Measurements from ENCODE around the gene PDLIM5. TPM values are rescaled to one million over a fixed set of nuclear protein-coding genes. Genes with fewer than 3 reads are reported as not detected.

The PDLIM5 gene
- total and polyA plus RNA-seq, 2 of the 8 experiments (the other 6 are each of a cell fraction or from before 2014, with no cell fraction given) = 37.3 to 62.1 TPM

DNA sequence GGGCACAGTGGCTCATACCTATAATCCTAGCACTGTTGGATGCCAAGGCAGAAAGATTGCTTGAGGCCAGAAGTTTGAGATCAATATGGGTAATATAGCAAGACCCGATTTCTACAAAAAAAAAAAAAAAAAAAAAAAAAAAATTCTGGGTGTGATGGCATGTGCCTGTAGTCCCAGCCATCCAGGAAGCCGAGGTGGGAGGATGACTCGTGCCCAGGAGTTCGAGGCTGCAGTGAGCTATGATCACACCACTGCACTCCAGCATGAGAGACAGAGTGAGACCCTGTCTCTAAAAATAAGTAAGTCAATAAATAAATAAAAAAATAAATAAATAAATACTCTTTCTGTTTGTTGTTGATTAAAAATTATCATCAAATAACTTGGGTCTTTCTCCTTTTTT lies 243.6 kb downstream of the PDLIM5 start:
- H3K4me2 ChIP-seq (ENCODE audit: insufficient read depth in 1 of 2, low read depth in 2 of 2, low read length in 2 of 2) = no peak overlapping the region
- H2BK15ac ChIP-seq (ENCODE audit: low read length) = no peak overlapping the region
- no peak overlapping the region for H4K5ac ChIP-seq (ENCODE audit: insufficient read length, low read depth, low read length)
- no peak for FAIRE-seq
- H2BK120ac ChIP-seq (replicated peaks; ENCODE audit: low read depth, low read length) = no peak overlapping the region
- H4K91ac ChIP-seq (replicated peaks; ENCODE audit: insufficient read length, low read length) = no peak overlapping the region
- no peaks in the 10 kb centered on the region for H3K23me2 ChIP-seq (ENCODE audit: low read depth, low read length)
- H3K56ac ChIP-seq (replicated peaks; ENCODE audit: insufficient read length, low read depth, low read length) = no peak overlapping the region
- TF ChIP-seq CHD1 (IDR thresholded peaks at IDR 0.05; ENCODE audit: low read depth, low read length) (no peak), POLR2AphosphoS5 (IDR thresholded peaks at IDR 0.05; ENCODE audit: low read depth, low read length) (no peak), EP300 (IDR thresholded peaks at IDR 0.05; ENCODE audit: borderline replicate concordance in 1 of 2, low read depth in 2 of 2, low read length in 2 of 2) (no peak), TAF7 (optimal IDR thresholded peaks at IDR 0.05; ENCODE audit: borderline replicate concordance, low read depth, low read length) (no peak)
- no peaks in the 10 kb centered on the region for H3K9me3 ChIP-seq (ENCODE audit: insufficient read depth in 2 of 2, low read depth in 1 of 2, low read length in 1 of 2)
- no peak overlapping the region for H4K8ac ChIP-seq (ENCODE audit: extremely low read depth, insufficient read depth, low read length)
- no peak overlapping the region for H3K18ac ChIP-seq (ENCODE audit: extremely low read depth, low read length)
- no peak overlapping the region for H2BK20ac ChIP-seq (ENCODE audit: low read length)
- ChIA-PET POLR2A (ENCODE audit: partially characterized antibody) (no interaction called here), CTCF (ENCODE audit: partially characterized antibody) (interaction anchor here (0.6 kb wide), 1 partner anchor 178 kb away, joined by 4 read pairs; no protein-coding TSS in a partner anchor)
- H3K79me2 ChIP-seq (ENCODE audit: control insufficient read depth in 1 of 2, insufficient read depth in 2 of 2, low read length in 2 of 2) = no peaks in the 10 kb centered on the region
- no peak overlapping the region for H3K23ac ChIP-seq (ENCODE audit: insufficient read length)
- H3K14ac ChIP-seq (ENCODE audit: insufficient read length) = no peak overlapping the region
- no peaks in the 10 kb centered on the region for H4K20me1 ChIP-seq (replicated peaks in 1 of 2; ENCODE audit: control insufficient read depth in 1 of 2, insufficient read depth in 2 of 2, low read length in 2 of 2)
- H3K9ac ChIP-seq (replicated peaks in 1 of 4; ENCODE audit: extremely low read depth in 1 of 4, low read depth in 3 of 4, low read length in 3 of 4) = no peak overlapping the region
- H3K79me1 ChIP-seq (ENCODE audit: low read depth, low read length) = no peaks in the 10 kb centered on the region
- H3K4ac ChIP-seq (replicated peaks; ENCODE audit: insufficient read length, low read depth, low read length) = no peak overlapping the region
- 80% methylated on average over 4 of the region's 4 CpGs; no CpG with 5 or more reads in 1 of the 2 experiments for WGBS, 2 experiments (ENCODE audit: extremely low coverage in 1 of 2, insufficient coverage in 1 of 2, insufficient read length in 1 of 2, insufficient replicate concordance in 2 of 2, low coverage in 1 of 2, low lambda C conversion rate in 2 of 2, missing lambda C conversion rate in 1 of 2)
- no peak overlapping the region for H3K27ac ChIP-seq (ENCODE audit: low read depth, low read length)
- H2AK5ac ChIP-seq (ENCODE audit: low read depth, low read length) = no peak overlapping the region
- H3K4me1 ChIP-seq (replicated peaks in 1 of 4; ENCODE audit: control insufficient read depth in 3 of 4, insufficient read depth in 4 of 4, low read length in 3 of 4) = no peaks in the 10 kb centered on the region
- H3K27me3 ChIP-seq (replicated peaks in 1 of 4; ENCODE audit: control insufficient read depth in 3 of 4, extremely low read depth in 1 of 4, insufficient read depth in 3 of 4, low read length in 3 of 4) = no peaks in the 10 kb centered on the region
- no peak overlapping the region for H2AFZ ChIP-seq (ENCODE audit: low read length)
- H2BK12ac ChIP-seq (ENCODE audit: low read depth, low read length) = no peak overlapping the region
- H2BK5ac ChIP-seq (ENCODE audit: low read depth, low read length) = no peak overlapping the region
- no peaks in the 10 kb centered on the region for H3K36me3 ChIP-seq (ENCODE audit: control insufficient read depth in 2 of 4, insufficient read depth in 4 of 4, low read length in 3 of 4)
- no peak overlapping the region for H3K4me3 ChIP-seq (ENCODE audit: extremely low read depth in 1 of 4, insufficient read depth in 2 of 4, low read depth in 3 of 4, low read length in 4 of 4)
- no peak for DNase-seq (ENCODE audit: low read depth in 1 of 2, low spot score in 2 of 2)

Data from H1 (cell line).